Measurements from ENCODE around the gene FABP3. TPM values are rescaled to one million over a fixed set of nuclear protein-coding genes. Genes with fewer than 3 reads are reported as not detected.

FABP3 gene
- total RNA-seq, 1 donor from 2014 or later: 4.6 TPM

GRCh38 chr1:31344503-31344902 is 28.4 kb downstream of the FABP3 start:
- H3K9me3 Mint-ChIP-seq: no peaks in the 10 kb centered on the region
- H3K27ac Mint-ChIP-seq: no peak overlapping the region
- no peak overlapping the region for H3K4me3 Mint-ChIP-seq
- peaks cover 15% of the 10 kb centered on the region for H3K36me3 Mint-ChIP-seq
- H3K27me3 Mint-ChIP-seq (ENCODE audit: low read depth): no peaks in the 10 kb centered on the region
- TF ChIP-seq, protein P1, sequence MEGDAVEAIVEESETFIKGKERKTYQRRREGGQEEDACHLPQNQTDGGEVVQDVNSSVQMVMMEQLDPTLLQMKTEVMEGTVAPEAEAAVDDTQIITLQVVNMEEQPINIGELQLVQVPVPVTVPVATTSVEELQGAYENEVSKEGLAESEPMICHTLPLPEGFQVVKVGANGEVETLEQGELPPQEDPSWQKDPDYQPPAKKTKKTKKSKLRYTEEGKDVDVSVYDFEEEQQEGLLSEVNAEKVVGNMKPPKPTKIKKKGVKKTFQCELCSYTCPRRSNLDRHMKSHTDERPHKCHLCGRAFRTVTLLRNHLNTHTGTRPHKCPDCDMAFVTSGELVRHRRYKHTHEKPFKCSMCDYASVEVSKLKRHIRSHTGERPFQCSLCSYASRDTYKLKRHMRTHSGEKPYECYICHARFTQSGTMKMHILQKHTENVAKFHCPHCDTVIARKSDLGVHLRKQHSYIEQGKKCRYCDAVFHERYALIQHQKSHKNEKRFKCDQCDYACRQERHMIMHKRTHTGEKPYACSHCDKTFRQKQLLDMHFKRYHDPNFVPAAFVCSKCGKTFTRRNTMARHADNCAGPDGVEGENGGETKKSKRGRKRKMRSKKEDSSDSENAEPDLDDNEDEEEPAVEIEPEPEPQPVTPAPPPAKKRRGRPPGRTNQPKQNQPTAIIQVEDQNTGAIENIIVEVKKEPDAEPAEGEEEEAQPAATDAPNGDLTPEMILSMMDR (IDR thresholded peaks at IDR 0.05; ENCODE audit: unreplicated experiment): no peak
- peaks cover 7% of the 10 kb centered on the region for H3K4me1 Mint-ChIP-seq
- DNase-seq (ENCODE audit: low spot score in 2 of 2, unreplicated experiment in 2 of 2): no peak

GRCh38 chr1:31336687-31337467 is 36.0 kb downstream of the FABP3 start:
- no peak overlapping the region for H3K27ac Mint-ChIP-seq
- no peak overlapping the region for H3K4me3 Mint-ChIP-seq
- H3K27me3 Mint-ChIP-seq (ENCODE audit: low read depth): no peaks in the 10 kb centered on the region
- peaks cover 4% of the 10 kb centered on the region for H3K4me1 Mint-ChIP-seq
- H3K36me3 Mint-ChIP-seq: peaks cover 12% of the 10 kb centered on the region
- no peaks in the 10 kb centered on the region for H3K9me3 Mint-ChIP-seq
- TF ChIP-seq, protein P1 (IDR thresholded peaks at IDR 0.05; ENCODE audit: unreplicated experiment): no peak
- DNase-seq (ENCODE audit: low spot score in 2 of 2, unreplicated experiment in 2 of 2): no peak

DNA sequence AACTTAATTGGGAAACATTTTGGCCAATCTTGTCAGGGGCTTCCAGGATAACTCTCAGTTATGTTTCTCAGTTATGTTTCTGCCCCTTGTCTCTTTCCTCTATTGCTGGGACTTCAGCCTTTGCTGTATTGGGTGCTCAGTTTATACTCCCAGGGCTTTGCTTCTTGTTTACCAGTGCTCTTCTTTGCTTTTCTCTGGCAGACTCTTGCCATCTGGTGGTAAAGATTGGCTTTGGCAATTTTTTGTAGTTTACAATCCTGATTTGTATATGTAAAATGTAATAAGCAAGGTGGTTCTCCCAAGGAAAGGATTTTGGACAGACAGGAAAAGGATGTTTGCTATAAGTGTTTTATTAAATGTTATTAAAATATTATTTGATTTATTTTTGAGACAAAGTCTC is 37.9 kb downstream of the FABP3 start:
- Mint-ChIP-seq H3K36me3 (peaks cover 17% of the 10 kb centered on the region), H3K4me1 (no peaks in the 10 kb centered on the region), H3K9me3 (no peaks in the 10 kb centered on the region), H3K4me3 (no peak overlapping the region), H3K27ac (no peak overlapping the region), H3K27me3 (ENCODE audit: low read depth) (no peaks in the 10 kb centered on the region)
- no peak for DNase-seq (ENCODE audit: low spot score in 2 of 2, unreplicated experiment in 2 of 2)
- TF ChIP-seq, protein P1 (IDR thresholded peaks at IDR 0.05; ENCODE audit: unreplicated experiment): no peak

- no peak overlapping the region for H3K27ac Mint-ChIP-seq
- DNase-seq (ENCODE audit: low spot score in 2 of 2, unreplicated experiment in 2 of 2): no peak
- H3K4me3 Mint-ChIP-seq: no peak overlapping the region
Observed at GRCh38 chr1:31327381-31327780, 45.5 kb downstream of the FABP3 start.

GRCh38 chr1:31326461-31326860 is 46.4 kb downstream of the FABP3 start:
- Mint-ChIP-seq H3K27ac (no peak overlapping the region), H3K4me3 (no peak overlapping the region), H3K36me3 (peaks cover 13% of the 10 kb centered on the region), H3K27me3 (ENCODE audit: low read depth) (no peaks in the 10 kb centered on the region), H3K9me3 (no peaks in the 10 kb centered on the region), H3K4me1 (no peaks in the 10 kb centered on the region)
- TF ChIP-seq, protein P1 (IDR thresholded peaks at IDR 0.05; ENCODE audit: unreplicated experiment): no peak
- DNase-seq (ENCODE audit: low spot score in 2 of 2, unreplicated experiment in 2 of 2): no peak

More at GRCh38 chr1:31327381-31327780, 45.5 kb downstream of the FABP3 start:
- Mint-ChIP-seq H3K4me1 (no peaks in the 10 kb centered on the region), H3K9me3 (no peaks in the 10 kb centered on the region), H3K27me3 (ENCODE audit: low read depth) (no peaks in the 10 kb centered on the region), H3K36me3 (peaks cover 11% of the 10 kb centered on the region)
- TF ChIP-seq, protein P1 (IDR thresholded peaks at IDR 0.05; ENCODE audit: unreplicated experiment): no peak
